ENCODE data around the gene MRNIP.

Gene MRNIP

DNA sequence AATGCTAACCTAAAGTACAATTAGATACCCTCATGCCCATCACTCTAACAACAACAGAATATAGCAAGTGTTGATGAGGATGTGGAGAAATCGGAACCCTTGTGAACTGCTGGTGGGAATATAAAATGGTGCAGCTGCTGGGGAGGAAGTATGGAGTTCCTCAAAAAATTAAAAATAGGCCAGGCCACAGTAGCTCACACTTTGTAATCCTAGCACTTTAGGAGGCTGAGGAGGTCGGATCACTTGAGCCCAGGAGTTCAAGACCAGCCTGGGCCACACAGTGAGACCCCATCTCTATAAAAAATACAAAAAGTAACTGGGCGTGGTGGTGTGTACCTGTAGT lies 18.0 kb upstream of the MRNIP start:
- ChIA-PET CTCF (no interaction called here), POLR2A (ENCODE audit: low non-redundant PET) (no interaction called here)
- TF ChIP-seq, protein P1, sequence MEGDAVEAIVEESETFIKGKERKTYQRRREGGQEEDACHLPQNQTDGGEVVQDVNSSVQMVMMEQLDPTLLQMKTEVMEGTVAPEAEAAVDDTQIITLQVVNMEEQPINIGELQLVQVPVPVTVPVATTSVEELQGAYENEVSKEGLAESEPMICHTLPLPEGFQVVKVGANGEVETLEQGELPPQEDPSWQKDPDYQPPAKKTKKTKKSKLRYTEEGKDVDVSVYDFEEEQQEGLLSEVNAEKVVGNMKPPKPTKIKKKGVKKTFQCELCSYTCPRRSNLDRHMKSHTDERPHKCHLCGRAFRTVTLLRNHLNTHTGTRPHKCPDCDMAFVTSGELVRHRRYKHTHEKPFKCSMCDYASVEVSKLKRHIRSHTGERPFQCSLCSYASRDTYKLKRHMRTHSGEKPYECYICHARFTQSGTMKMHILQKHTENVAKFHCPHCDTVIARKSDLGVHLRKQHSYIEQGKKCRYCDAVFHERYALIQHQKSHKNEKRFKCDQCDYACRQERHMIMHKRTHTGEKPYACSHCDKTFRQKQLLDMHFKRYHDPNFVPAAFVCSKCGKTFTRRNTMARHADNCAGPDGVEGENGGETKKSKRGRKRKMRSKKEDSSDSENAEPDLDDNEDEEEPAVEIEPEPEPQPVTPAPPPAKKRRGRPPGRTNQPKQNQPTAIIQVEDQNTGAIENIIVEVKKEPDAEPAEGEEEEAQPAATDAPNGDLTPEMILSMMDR (conservative IDR thresholded peaks at IDR 0.05; ENCODE audit: low read depth), result no peak
- no peak overlapping the region for H3K27ac ChIP-seq
- DNase-seq (ENCODE audit: low spot score), result no peak

DNA sequence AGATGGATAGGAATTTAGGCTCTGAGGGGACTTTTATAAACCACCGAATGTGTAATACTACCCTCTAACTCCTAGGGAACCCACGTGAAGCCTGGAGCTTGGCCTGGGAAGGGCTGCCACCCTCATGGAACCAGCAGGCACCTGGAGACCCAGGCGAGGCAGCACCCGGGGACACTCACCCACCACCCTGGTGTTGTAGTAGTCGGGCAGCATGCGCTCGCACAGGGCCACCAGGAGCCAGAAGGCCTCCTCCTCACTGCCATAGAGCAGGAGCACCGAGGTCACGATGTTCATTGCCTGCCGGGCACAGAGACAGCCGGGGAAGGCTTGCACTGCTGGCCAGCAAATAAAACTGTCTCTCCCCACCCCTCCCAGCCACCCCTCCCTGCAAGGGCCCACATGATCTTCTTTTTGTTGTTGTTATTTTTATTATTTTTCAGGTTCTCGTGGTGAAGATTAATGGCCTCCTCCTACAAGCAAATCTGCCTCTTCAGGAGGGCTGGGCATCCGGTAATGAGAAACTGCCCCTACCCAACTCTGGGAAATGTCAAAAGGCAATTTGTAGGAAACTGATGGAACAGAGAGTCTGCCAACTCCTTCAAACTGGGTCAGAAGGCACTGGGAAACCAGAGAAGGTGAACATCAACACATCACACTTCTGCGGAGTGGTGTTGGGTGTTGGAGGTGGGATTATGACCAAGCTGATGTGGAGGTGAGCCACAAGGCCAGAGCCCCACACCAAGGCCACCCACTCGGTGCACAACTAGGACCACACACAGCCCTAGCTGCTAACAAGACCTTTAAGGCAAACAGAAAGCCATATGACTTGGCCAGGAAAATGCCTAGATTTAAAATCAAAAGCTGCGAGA lies 17.4 kb upstream of the MRNIP start:
- ChIA-PET POLR2A (ENCODE audit: low non-redundant PET) (no interaction called here), CTCF (no interaction called here)
- TF ChIP-seq, protein P1 (conservative IDR thresholded peaks at IDR 0.05; ENCODE audit: low read depth), result no peak
- DNase-seq (ENCODE audit: low spot score), result no peak
- no peak overlapping the region for H3K27ac ChIP-seq

- TF ChIP-seq, protein P1 (conservative IDR thresholded peaks at IDR 0.05; ENCODE audit: low read depth), result no peak
- ChIA-PET CTCF (no interaction called here), POLR2A (ENCODE audit: low non-redundant PET) (no interaction called here)
Measured at GRCh38 chr5:179874536-179875292, 16.1 kb upstream of the MRNIP start.

GRCh38 chr5:179874136-179874535 lies 15.5 kb upstream of the MRNIP start:
- DNase-seq (ENCODE audit: low spot score), result no peak
- no peak overlapping the region for H3K27ac ChIP-seq
- ChIA-PET CTCF (no interaction called here), POLR2A (ENCODE audit: low non-redundant PET) (no interaction called here)
- TF ChIP-seq, protein P1 (conservative IDR thresholded peaks at IDR 0.05; ENCODE audit: low read depth), result no peak

More at GRCh38 chr5:179874536-179875292, 16.1 kb upstream of the MRNIP start:
- no peak overlapping the region for H3K27ac ChIP-seq
- DNase-seq (ENCODE audit: low spot score), result no peak

DNA sequence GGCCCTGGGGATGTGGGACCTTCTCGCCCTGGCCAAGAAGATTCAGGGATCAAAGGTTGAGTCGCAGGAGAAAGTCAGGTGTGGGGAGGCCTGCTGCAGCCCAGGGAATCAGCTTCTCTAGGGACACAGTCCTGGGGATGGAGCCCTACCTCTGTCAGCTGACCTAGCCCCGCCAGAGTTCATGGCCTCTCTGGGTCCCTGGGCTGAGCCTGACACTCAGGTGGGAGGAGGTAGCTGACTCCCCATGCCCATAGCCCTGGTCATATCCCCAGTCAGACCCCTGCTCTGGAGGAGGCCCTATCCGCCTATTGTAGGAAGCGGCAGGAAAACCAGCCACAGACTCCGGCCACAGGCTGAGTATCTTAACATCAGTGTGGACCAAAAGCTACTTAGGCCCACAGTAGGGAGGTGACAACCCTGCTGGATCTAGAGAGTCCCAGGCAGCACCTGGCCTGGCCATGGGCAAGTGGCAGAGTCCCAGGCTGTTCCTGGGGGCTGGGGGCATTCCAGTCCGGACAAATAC lies 15.0 kb upstream of the MRNIP start:
- CTCF ChIA-PET, result no interaction called here
- no peak for DNase-seq (ENCODE audit: low spot score)
- no peak overlapping the region for H3K27ac ChIP-seq

More for the DNA sequence above, 15.0 kb upstream of the MRNIP start:
- TF ChIP-seq, protein P1 (conservative IDR thresholded peaks at IDR 0.05; ENCODE audit: low read depth), result no peak
- POLR2A ChIA-PET (ENCODE audit: low non-redundant PET), result no interaction called here

Measured in RWPE1 (cell line).